ENCODE measurements around the gene LMO7.
A peak's percentile ranks its signal among the peaks of the same experiment; 100 is the strongest.
"Not testable (repeated sequence)": the region's sequence is repeated elsewhere in the genome, so short reads cannot be mapped to it uniquely, and the experiment has no call there.

The LMO7 gene

GRCh38 chr13:75771818-75772217 lies 135.7 kb downstream of the LMO7 start:
- DNase-seq (ENCODE audit: low spot score): peak; percentile 31

GRCh38 chr13:75774176-75774575 lies 138.0 kb downstream of the LMO7 start:
- DNase-seq (ENCODE audit: low spot score): no peak

- DNase-seq (ENCODE audit: low spot score): no peak
These were observed 140.4 kb downstream of the LMO7 start for GRCh38 chr13:75776550-75776949.

- no peak for DNase-seq (ENCODE audit: low spot score)
These were observed 143.3 kb downstream of the LMO7 start for GRCh38 chr13:75779393-75779792.

- not testable (repeated sequence) for DNase-seq (ENCODE audit: low spot score)
These were observed 144.0 kb downstream of the LMO7 start for GRCh38 chr13:75780103-75780502.

- DNase-seq (ENCODE audit: low spot score): no peak
These were observed 146.9 kb downstream of the LMO7 start for GRCh38 chr13:75782985-75783384.

GRCh38 chr13:75784003-75784402 lies 147.9 kb downstream of the LMO7 start:
- no peak for DNase-seq (ENCODE audit: low spot score)

GRCh38 chr13:75785130-75785529 lies 149.0 kb downstream of the LMO7 start:
- no peak for DNase-seq (ENCODE audit: low spot score)

- peak; percentile 18 for DNase-seq (ENCODE audit: low spot score)
These were observed 151.3 kb downstream of the LMO7 start for GRCh38 chr13:75787249-75787928.

GRCh38 chr13:75788481-75788981 lies 152.4 kb downstream of the LMO7 start:
- DNase-seq (ENCODE audit: low spot score): peak; percentile 18

- peak; percentile 13 for DNase-seq (ENCODE audit: low spot score)
These were observed 153.5 kb downstream of the LMO7 start for GRCh38 chr13:75789451-75790197.

- no peak for DNase-seq (ENCODE audit: low spot score)
These were observed 154.3 kb downstream of the LMO7 start for GRCh38 chr13:75790198-75790970.

GRCh38 chr13:75792526-75793187 lies 156.5 kb downstream of the LMO7 start:
- peak; percentile 38 for DNase-seq (ENCODE audit: low spot score)

- DNase-seq (ENCODE audit: low spot score): not testable (repeated sequence)
These were observed 157.0 kb downstream of the LMO7 start for GRCh38 chr13:75793188-75793567.

GRCh38 chr13:75794663-75795062 lies 158.5 kb downstream of the LMO7 start:
- DNase-seq (ENCODE audit: low spot score): no peak

- DNase-seq (ENCODE audit: low spot score): no peak
These were observed 159.1 kb downstream of the LMO7 start for GRCh38 chr13:75795274-75795673.

- no peak for DNase-seq (ENCODE audit: low spot score)
These were observed 160.7 kb downstream of the LMO7 start for GRCh38 chr13:75796825-75797224.

GRCh38 chr13:75797239-75797638 lies 161.1 kb downstream of the LMO7 start:
- no peak for DNase-seq (ENCODE audit: low spot score)

GRCh38 chr13:75797719-75798118 lies 161.6 kb downstream of the LMO7 start:
- no peak for DNase-seq (ENCODE audit: low spot score)

GRCh38 chr13:75798353-75799255 lies 162.5 kb downstream of the LMO7 start:
- DNase-seq (ENCODE audit: low spot score): no peak

GRCh38 chr13:75800545-75800944 lies 164.4 kb downstream of the LMO7 start:
- no peak for DNase-seq (ENCODE audit: low spot score)

Data from AG08396 (cell line).